Measurements from ENCODE around the gene PVR. TPM values are rescaled to one million over a fixed set of nuclear protein-coding genes. Genes with fewer than 3 reads are reported as not detected.

The PVR gene
- total RNA-seq, 4 donors from 2014 or later, result 26.2 to 49.0 (median 33.3) TPM

DNA sequence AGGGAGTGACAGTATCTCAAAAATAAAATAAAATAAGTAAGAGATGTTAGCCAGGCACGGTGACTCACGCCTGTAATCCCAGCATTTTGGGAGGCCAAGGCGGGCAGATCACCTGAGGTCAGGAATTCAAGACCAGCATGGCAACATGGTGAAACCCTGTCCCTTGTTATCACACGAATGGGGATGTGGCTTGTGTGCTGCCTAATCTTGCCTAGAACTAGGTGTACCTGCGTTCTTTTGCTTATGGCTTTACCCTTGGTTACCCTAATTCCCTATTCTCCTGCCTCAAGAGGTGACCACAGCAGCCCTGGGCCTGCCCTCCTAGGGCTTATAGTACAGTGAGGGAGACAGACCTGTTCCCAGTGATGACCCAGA, 6.3 kb upstream of the PVR start:
- no peak overlapping the region for H3K4me3 ChIP-seq
- no peaks in the 10 kb centered on the region for H3K36me3 ChIP-seq
- intact Hi-C loops (cut with DNase I; ENCODE audit: low total_unique reads) (no loop called here), in situ Hi-C loops (cut with MboI; ENCODE audit: low pct_ligation_motif_present in 1 of 4, low pct_unique_long_range_greater_than_20kb in 1 of 4, low sequenced_read_pairs in 3 of 4) (no loop called here)
- 84 to 100% methylated on average over 4 to 5 of the region's 5 CpGs for WGBS, 2 donors (ENCODE audit: low coverage in 1 of 2)
- H3K9me3 ChIP-seq, result no peaks in the 10 kb centered on the region
- no peak for DNase-seq
- peaks cover 0 to 55% (median 20%) of the 10 kb centered on the region in 4 donors for H3K4me1 ChIP-seq
- TF ChIP-seq EP300 (IDR thresholded peaks at IDR 0.05; ENCODE audit: low read depth) (no peak), POLR2AphosphoS5 (IDR thresholded peaks at IDR 0.05) (no peak)
- peak overlapping the region; percentile 25 to 72 (median 66) for H3K27ac ChIP-seq
- no peaks in the 10 kb centered on the region for H3K27me3 ChIP-seq

DNA sequence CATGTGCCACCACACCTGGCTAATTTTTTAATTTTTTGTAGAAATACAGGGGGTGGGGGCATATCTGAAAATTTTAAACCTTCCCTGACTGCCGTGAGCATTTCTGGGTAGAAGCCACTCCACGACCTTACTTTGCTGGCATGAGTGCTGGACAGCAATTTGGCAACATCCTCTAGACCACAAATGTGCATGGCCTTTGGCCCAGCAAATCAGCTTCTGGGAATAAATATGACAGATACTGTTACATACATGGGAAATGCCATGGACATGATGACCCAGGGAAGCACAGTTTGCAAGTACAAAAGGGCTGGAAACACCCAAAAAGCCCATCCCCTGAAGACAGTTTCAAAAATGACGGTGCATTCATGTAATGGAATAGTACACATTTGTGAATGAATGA, 3.2 kb upstream of the PVR start:
- TF ChIP-seq EP300 (IDR thresholded peaks at IDR 0.05; ENCODE audit: low read depth), result no peak
- TF ChIP-seq POLR2A (IDR thresholded peaks at IDR 0.05), result no peak
- TF ChIP-seq, protein P1, sequence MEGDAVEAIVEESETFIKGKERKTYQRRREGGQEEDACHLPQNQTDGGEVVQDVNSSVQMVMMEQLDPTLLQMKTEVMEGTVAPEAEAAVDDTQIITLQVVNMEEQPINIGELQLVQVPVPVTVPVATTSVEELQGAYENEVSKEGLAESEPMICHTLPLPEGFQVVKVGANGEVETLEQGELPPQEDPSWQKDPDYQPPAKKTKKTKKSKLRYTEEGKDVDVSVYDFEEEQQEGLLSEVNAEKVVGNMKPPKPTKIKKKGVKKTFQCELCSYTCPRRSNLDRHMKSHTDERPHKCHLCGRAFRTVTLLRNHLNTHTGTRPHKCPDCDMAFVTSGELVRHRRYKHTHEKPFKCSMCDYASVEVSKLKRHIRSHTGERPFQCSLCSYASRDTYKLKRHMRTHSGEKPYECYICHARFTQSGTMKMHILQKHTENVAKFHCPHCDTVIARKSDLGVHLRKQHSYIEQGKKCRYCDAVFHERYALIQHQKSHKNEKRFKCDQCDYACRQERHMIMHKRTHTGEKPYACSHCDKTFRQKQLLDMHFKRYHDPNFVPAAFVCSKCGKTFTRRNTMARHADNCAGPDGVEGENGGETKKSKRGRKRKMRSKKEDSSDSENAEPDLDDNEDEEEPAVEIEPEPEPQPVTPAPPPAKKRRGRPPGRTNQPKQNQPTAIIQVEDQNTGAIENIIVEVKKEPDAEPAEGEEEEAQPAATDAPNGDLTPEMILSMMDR (IDR thresholded peaks at IDR 0.05), result no peak
- TF ChIP-seq POLR2AphosphoS5 (IDR thresholded peaks at IDR 0.05), result no peak
- Histone ChIP-seq H3K27me3 (no peaks in the 10 kb centered on the region), H3K4me3 (no peak overlapping the region), H3K36me3 (no peaks in the 10 kb centered on the region), H3K27ac (peak overlapping the region in 3 of 4 donors; percentile 69 to 81 (median 74)), H3K9me3 (no peaks in the 10 kb centered on the region), H3K4me1 (peaks cover 3 to 67% (median 24%) of the 10 kb centered on the region in 4 donors)
- intact Hi-C loops (cut with DNase I; ENCODE audit: low total_unique reads), result no loop called here
- in situ Hi-C loops (cut with MboI; ENCODE audit: low pct_ligation_motif_present in 1 of 4, low pct_unique_long_range_greater_than_20kb in 1 of 4, low sequenced_read_pairs in 3 of 4), result no loop called here
- WGBS, 2 donors (ENCODE audit: low coverage in 1 of 2), result 82 to 100% methylated on average over 1 to 3 of the region's 3 CpGs
- no peak for DNase-seq

DNA sequence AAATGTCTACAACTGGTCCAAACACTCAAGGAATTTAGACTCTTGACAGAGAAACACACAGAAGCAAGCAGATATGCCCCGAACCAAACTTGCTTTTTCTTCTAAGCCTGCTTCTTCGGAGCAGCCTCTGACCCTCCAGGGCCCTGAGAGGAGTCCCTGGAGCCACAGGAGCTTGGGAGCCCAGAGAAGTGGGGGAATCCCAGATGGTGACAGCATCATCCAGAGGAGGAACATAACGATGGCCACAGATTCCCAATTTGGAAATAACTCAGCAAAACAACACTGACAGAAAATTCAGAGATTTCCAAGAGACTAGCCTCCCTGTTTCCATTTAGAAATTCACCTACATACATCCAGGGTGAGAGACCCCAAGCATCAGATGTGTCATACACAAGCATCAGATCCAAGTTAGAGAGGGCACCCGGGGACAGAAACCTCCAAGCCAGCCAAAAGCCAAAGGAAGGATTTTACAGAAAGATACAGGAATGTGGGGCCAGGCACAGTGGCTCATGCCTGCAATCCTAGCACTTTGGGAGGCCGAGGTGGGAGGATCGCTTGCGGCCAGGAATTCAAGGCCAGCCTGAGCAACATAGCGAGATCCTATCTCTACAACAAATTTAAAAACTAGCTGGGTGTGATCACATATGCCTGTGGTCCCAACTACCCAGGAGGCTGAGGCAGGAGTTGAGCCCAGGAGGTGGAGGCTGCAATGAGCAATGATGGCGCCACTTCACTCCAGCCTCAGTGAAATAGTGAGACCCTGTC, 2.0 kb upstream of the PVR start:
- Histone ChIP-seq H3K27ac (no peak overlapping the region), H3K4me3 (no peak overlapping the region), H3K9me3 (no peaks in the 10 kb centered on the region), H3K36me3 (no peaks in the 10 kb centered on the region), H3K27me3 (no peaks in the 10 kb centered on the region), H3K4me1 (peaks cover 3 to 57% (median 22%) of the 10 kb centered on the region in 4 donors)
- TF ChIP-seq POLR2AphosphoS5 (IDR thresholded peaks at IDR 0.05) (no peak), EP300 (IDR thresholded peaks at IDR 0.05; ENCODE audit: low read depth) (no peak), POLR2A (IDR thresholded peaks at IDR 0.05) (no peak)
- TF ChIP-seq, protein P1 (IDR thresholded peaks at IDR 0.05), result no peak
- DNase-seq, result no peak
- in situ Hi-C loops (cut with MboI; ENCODE audit: low pct_ligation_motif_present in 1 of 4, low pct_unique_long_range_greater_than_20kb in 1 of 4, low sequenced_read_pairs in 3 of 4) (no loop called here), intact Hi-C loops (cut with DNase I; ENCODE audit: low total_unique reads) (no loop called here)
- WGBS, 2 donors (ENCODE audit: low coverage in 1 of 2), result 0 to 86% methylated on average over 1 to 9 of the region's 9 CpGs

DNA sequence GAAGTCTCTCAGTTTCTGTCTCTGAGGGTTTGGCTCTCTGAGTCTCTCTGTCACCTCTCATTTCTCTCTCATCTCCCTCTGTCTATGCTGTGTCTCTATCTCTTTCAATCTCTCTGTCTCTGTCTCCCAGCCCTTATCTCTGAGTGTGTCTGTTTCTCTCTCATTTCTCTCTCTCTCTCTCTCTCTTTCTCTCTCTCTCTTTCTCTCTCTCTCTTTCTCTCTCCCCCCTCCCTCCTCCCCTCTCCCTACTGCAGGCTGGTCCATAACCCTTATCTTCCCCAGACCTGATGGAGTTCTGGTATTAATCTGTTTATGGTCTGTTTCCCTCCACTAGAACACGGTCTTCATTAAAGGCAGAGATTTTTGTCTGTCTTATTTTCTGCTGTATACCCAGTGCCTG, 1.3 kb upstream of the PVR start:
- no peak for TF ChIP-seq EP300 (IDR thresholded peaks at IDR 0.05; ENCODE audit: low read depth)
- TF ChIP-seq POLR2AphosphoS5 (IDR thresholded peaks at IDR 0.05), result no peak
- TF ChIP-seq POLR2A (IDR thresholded peaks at IDR 0.05), result no peak
- TF ChIP-seq, protein P1 (IDR thresholded peaks at IDR 0.05), result no peak
- whole genome bisulfite sequencing, 2 donors (ENCODE audit: low coverage in 1 of 2), result 44% methylated on average over 1 of the region's 1 CpG; no CpG with 5 or more reads in 1 of the 2 donors
- in situ Hi-C loops (cut with MboI; ENCODE audit: low pct_ligation_motif_present in 1 of 4, low pct_unique_long_range_greater_than_20kb in 1 of 4, low sequenced_read_pairs in 3 of 4) (no loop called here), intact Hi-C loops (cut with DNase I; ENCODE audit: low total_unique reads) (no loop called here)
- Histone ChIP-seq H3K27me3 (no peaks in the 10 kb centered on the region), H3K4me3 (no peak overlapping the region), H3K27ac (no peak overlapping the region), H3K4me1 (peaks cover 3 to 50% (median 19%) of the 10 kb centered on the region in 4 donors), H3K9me3 (no peaks in the 10 kb centered on the region), H3K36me3 (peaks cover 0 to 3% (median 0%) of the 10 kb centered on the region in 4 donors)
- no peak for DNase-seq
